ENCODE measurements around the gene POLR3A. TPM values are rescaled to one million over a fixed set of nuclear protein-coding genes. Genes with fewer than 3 reads are reported as not detected.

Gene POLR3A
- total RNA-seq, 1 donor from 2014 or later, result 31.4 TPM

DNA sequence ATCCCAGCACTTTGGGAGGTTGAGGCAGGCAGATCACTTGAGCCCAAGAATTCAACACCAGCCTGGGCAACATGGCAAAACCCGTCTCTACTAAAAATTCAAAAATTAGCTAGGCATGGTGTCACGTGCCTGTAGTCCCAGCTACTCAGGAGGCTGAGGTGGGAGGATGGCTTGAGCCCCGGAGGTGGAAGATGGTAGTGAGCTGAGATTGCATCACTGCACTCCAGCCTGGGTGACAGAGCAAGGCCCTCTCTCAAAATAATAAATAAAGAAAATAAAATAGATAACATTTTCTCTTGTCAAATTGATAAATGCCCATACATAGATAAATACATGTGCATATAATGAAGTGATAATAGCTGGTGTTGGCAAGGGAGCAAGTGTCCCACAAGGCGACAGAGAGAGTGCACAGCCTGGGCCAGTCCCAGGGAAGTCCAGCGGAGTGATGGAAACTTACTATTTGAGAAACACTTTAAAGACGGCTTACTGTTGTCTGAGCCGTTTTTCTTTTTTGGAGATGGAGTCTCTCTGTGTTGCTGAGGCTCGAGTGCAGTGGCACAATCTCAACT, 69.3 kb downstream of the POLR3A start:
- H2AFZ ChIP-seq (ENCODE audit: low read depth, low read length), result no peak overlapping the region
- no peak for TF ChIP-seq EZH2 (IDR thresholded peaks at IDR 0.05; ENCODE audit: insufficient read depth, low read length)
- TF ChIP-seq, protein P1, sequence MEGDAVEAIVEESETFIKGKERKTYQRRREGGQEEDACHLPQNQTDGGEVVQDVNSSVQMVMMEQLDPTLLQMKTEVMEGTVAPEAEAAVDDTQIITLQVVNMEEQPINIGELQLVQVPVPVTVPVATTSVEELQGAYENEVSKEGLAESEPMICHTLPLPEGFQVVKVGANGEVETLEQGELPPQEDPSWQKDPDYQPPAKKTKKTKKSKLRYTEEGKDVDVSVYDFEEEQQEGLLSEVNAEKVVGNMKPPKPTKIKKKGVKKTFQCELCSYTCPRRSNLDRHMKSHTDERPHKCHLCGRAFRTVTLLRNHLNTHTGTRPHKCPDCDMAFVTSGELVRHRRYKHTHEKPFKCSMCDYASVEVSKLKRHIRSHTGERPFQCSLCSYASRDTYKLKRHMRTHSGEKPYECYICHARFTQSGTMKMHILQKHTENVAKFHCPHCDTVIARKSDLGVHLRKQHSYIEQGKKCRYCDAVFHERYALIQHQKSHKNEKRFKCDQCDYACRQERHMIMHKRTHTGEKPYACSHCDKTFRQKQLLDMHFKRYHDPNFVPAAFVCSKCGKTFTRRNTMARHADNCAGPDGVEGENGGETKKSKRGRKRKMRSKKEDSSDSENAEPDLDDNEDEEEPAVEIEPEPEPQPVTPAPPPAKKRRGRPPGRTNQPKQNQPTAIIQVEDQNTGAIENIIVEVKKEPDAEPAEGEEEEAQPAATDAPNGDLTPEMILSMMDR (IDR thresholded peaks at IDR 0.05; ENCODE audit: insufficient read depth, low read depth, low read length), result no peak
- Mint-ChIP-seq H3K4me3 (ENCODE audit: unreplicated experiment) (no peak overlapping the region), H3K36me3 (ENCODE audit: low read depth, unreplicated experiment) (peaks cover 2% of the 10 kb centered on the region), H3K4me1 (ENCODE audit: low read depth, unreplicated experiment) (peaks cover 1% of the 10 kb centered on the region), H3K27ac (ENCODE audit: unreplicated experiment) (no peak overlapping the region), H3K27me3 (ENCODE audit: low read depth, unreplicated experiment) (no peaks in the 10 kb centered on the region), H3K9me3 (ENCODE audit: unreplicated experiment) (peaks cover 16% of the 10 kb centered on the region)
- FAIRE-seq, result no peak
- peaks cover 6% of the 10 kb centered on the region for H3K9me3 ChIP-seq (ENCODE audit: insufficient read depth, low read depth, low read length)
- H3K9ac ChIP-seq (ENCODE audit: low read length), result no peak overlapping the region
- H3K27me3 ChIP-seq (ENCODE audit: insufficient read depth, low read length), result no peaks in the 10 kb centered on the region
- no peaks in the 10 kb centered on the region for H3K36me3 ChIP-seq (ENCODE audit: insufficient read depth, low read length)
- no peak overlapping the region for H3K4me3 ChIP-seq (ENCODE audit: insufficient read depth, low read depth, low read length)
- H3K4me2 ChIP-seq (ENCODE audit: low read length), result no peak overlapping the region
- H3K4me1 ChIP-seq (ENCODE audit: insufficient read depth, low read length), result peaks cover 3% of the 10 kb centered on the region
- H4K20me1 ChIP-seq (ENCODE audit: insufficient read depth, low read length), result no peaks in the 10 kb centered on the region
- no peaks in the 10 kb centered on the region for H3K79me2 ChIP-seq (ENCODE audit: insufficient read depth, low read length)
- no peak overlapping the region for H3K27ac ChIP-seq (ENCODE audit: low read depth, low read length)
- no peak for DNase-seq (ENCODE audit: low read depth)

GRCh38 chr10:77959384-77959783, 69.9 kb downstream of the POLR3A start:
- peaks cover 6% of the 10 kb centered on the region for H3K9me3 ChIP-seq (ENCODE audit: insufficient read depth, low read depth, low read length)
- DNase-seq (ENCODE audit: low read depth) (peak; percentile 38), FAIRE-seq (no peak)
- H3K9ac ChIP-seq (ENCODE audit: low read length), result no peak overlapping the region
- no peaks in the 10 kb centered on the region for H4K20me1 ChIP-seq (ENCODE audit: insufficient read depth, low read length)
- TF ChIP-seq, protein P1 (IDR thresholded peaks at IDR 0.05; ENCODE audit: insufficient read depth, low read depth, low read length), result no peak
- TF ChIP-seq EZH2 (IDR thresholded peaks at IDR 0.05; ENCODE audit: insufficient read depth, low read length), result no peak
- H3K27ac ChIP-seq (ENCODE audit: low read depth, low read length), result no peak overlapping the region
- peaks cover 2% of the 10 kb centered on the region for H3K36me3 Mint-ChIP-seq (ENCODE audit: low read depth, unreplicated experiment)
- no peaks in the 10 kb centered on the region for H3K36me3 ChIP-seq (ENCODE audit: insufficient read depth, low read length)
- H3K4me1 Mint-ChIP-seq (ENCODE audit: low read depth, unreplicated experiment), result no peaks in the 10 kb centered on the region
- peaks cover 12% of the 10 kb centered on the region for H3K9me3 Mint-ChIP-seq (ENCODE audit: unreplicated experiment)
- no peaks in the 10 kb centered on the region for H3K79me2 ChIP-seq (ENCODE audit: insufficient read depth, low read length)
- H3K4me3 ChIP-seq (ENCODE audit: insufficient read depth, low read depth, low read length), result no peak overlapping the region
- H3K27me3 ChIP-seq (ENCODE audit: insufficient read depth, low read length), result no peaks in the 10 kb centered on the region
- H3K4me1 ChIP-seq (ENCODE audit: insufficient read depth, low read length), result no peaks in the 10 kb centered on the region
- no peaks in the 10 kb centered on the region for H3K27me3 Mint-ChIP-seq (ENCODE audit: low read depth, unreplicated experiment)
- no peak overlapping the region for H3K4me3 Mint-ChIP-seq (ENCODE audit: unreplicated experiment)
- H3K4me2 ChIP-seq (ENCODE audit: low read length), result no peak overlapping the region
- H3K27ac Mint-ChIP-seq (ENCODE audit: unreplicated experiment), result no peak overlapping the region
- H2AFZ ChIP-seq (ENCODE audit: low read depth, low read length), result no peak overlapping the region

DNA sequence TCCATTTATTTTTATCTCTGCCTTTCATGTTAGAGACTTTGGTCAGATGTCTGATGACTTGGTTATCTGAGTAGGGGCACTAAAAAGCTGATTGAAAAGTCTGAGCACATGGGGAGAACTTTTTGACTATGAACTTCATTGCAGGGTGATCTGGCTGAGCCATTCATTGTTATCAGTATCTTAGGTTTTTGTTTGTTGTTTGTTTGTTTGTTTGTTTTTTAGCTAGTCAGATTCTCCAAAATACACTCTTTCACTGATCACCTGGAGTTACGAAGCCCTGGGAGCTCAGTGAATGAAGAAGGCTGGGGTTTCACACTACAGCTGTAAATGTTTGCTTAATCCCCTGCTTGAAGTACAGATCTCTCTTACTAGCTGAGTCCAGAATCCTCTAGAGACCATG, 74.2 kb downstream of the POLR3A start:
- no peaks in the 10 kb centered on the region for H3K4me1 ChIP-seq (ENCODE audit: insufficient read depth, low read length)
- no peak overlapping the region for H3K9ac ChIP-seq (ENCODE audit: low read length)
- H3K4me3 Mint-ChIP-seq (ENCODE audit: unreplicated experiment), result no peak overlapping the region
- H3K36me3 Mint-ChIP-seq (ENCODE audit: low read depth, unreplicated experiment), result no peaks in the 10 kb centered on the region
- H3K27me3 ChIP-seq (ENCODE audit: insufficient read depth, low read length), result no peaks in the 10 kb centered on the region
- no peaks in the 10 kb centered on the region for H3K27me3 Mint-ChIP-seq (ENCODE audit: low read depth, unreplicated experiment)
- no peak overlapping the region for H2AFZ ChIP-seq (ENCODE audit: low read depth, low read length)
- FAIRE-seq, result no peak
- no peak overlapping the region for H3K4me3 ChIP-seq (ENCODE audit: insufficient read depth, low read depth, low read length)
- peaks cover 11% of the 10 kb centered on the region for H3K9me3 Mint-ChIP-seq (ENCODE audit: unreplicated experiment)
- no peaks in the 10 kb centered on the region for H4K20me1 ChIP-seq (ENCODE audit: insufficient read depth, low read length)
- H3K79me2 ChIP-seq (ENCODE audit: insufficient read depth, low read length), result no peaks in the 10 kb centered on the region
- no peaks in the 10 kb centered on the region for H3K4me1 Mint-ChIP-seq (ENCODE audit: low read depth, unreplicated experiment)
- H3K36me3 ChIP-seq (ENCODE audit: insufficient read depth, low read length), result no peaks in the 10 kb centered on the region
- no peak overlapping the region for H3K27ac ChIP-seq (ENCODE audit: low read depth, low read length)
- H3K27ac Mint-ChIP-seq (ENCODE audit: unreplicated experiment), result no peak overlapping the region
- no peak for DNase-seq (ENCODE audit: low read depth)
- TF ChIP-seq, protein P1 (IDR thresholded peaks at IDR 0.05; ENCODE audit: insufficient read depth, low read depth, low read length), result no peak
- TF ChIP-seq EZH2 (IDR thresholded peaks at IDR 0.05; ENCODE audit: insufficient read depth, low read length), result no peak
- peaks cover 9% of the 10 kb centered on the region for H3K9me3 ChIP-seq (ENCODE audit: insufficient read depth, low read depth, low read length)
- no peak overlapping the region for H3K4me2 ChIP-seq (ENCODE audit: low read length)
